Tibial nerve (tissue), 4 donors: ENCODE results near the gene CCDC149. TPM values are rescaled to one million over a fixed set of nuclear protein-coding genes. Genes with fewer than 3 reads are reported as not detected.

Source experiments
- DNase-seq, 2 donors: peaks; one replicate each; pipeline ENCODE4 v3.0.0-alpha.2; 2019; ENCODE audit warnings: low spot score in 2 of 2
- H3K27ac ChIP-seq, 4 donors: fragments of 200-600 bp; sonication (generic) in 3 of 4; one replicate each; pipeline ENCODE4 v1.5.1; 2017 to 2019; ENCODE audit warnings: mild to moderate bottlenecking in 1 of 4
- H3K27me3 ChIP-seq, 2 donors: fragments of 200-600 bp; sonication (generic) in 1 of 2; one replicate each; pipeline versions ENCODE4 v1.5.1 to v1.6.0; 2017 to 2019
- H3K36me3 ChIP-seq, 3 donors: fragments of 200-600 bp; sonication (generic); one replicate each; pipeline ENCODE4 v1.5.1; 2018 to 2019
- H3K4me1 ChIP-seq, 4 donors: fragments of 200-600 bp; sonication (generic) in 3 of 4; one replicate each; pipeline ENCODE4 v1.5.1; 2017 to 2019
- H3K4me3 ChIP-seq, 4 donors: fragments of 200-600 bp; sonication (generic) in 3 of 4; one replicate each; pipeline ENCODE4 v1.5.1; 2017 to 2019; ENCODE audit warnings: mild to moderate bottlenecking in 1 of 4, moderate library complexity in 1 of 4
- H3K9me3 ChIP-seq, 4 donors: fragments of 200-600 bp; sonication (generic) in 3 of 4; one replicate each; pipeline ENCODE4 v1.5.1; 2017 to 2019
- EP300 ChIP-seq, 2 donors: sonication (generic); formaldehyde crosslinking; IDR thresholded peaks; one replicate each; pipeline ENCODE4 v1.6.1; 2017; ENCODE audit warnings: antibody characterized with exemption in 2 of 2, mild to moderate bottlenecking in 1 of 2
- POLR2A ChIP-seq, 2 donors: fragments of 450-650 bp; IDR thresholded peaks; one replicate each; pipeline ENCODE4 v1.6.1; 2017; ENCODE audit warnings: antibody characterized with exemption in 2 of 2, mild to moderate bottlenecking in 2 of 2, moderate library complexity in 2 of 2
- WGBS, 2 donors: methylation state at CpG; one replicate each; pipeline ENCODE4 v1.1.5; 2018; 5-methylcytosine and 5-hydroxymethylcytosine counted together
- total RNA-seq, 4 donors: library from RNA; depleted of rRNA; stranded (reverse); fragments of >200 nt; gene quantifications; one replicate each; pipeline ENCODE4 v1.1.0, GENCODE V29; 2016
- TF ChIP-seq, protein P1 (sequence below), 5 experiments: fragments of 200-600 bp in 3 of 5; fragments of 450-650 bp in 2 of 5; sonication (generic) in 3 of 5; IDR thresholded peaks; one replicate each; pipeline ENCODE4 v1.5.1; 2016 to 2019; ENCODE audit warnings: antibody characterized with exemption in 5 of 5, mild to moderate bottlenecking in 3 of 5, moderate library complexity in 2 of 5

The CCDC149 gene
- total RNA-seq, 4 donors from 2014 or later, result 12.2 to 31.2 (median 15.3) TPM

DNA sequence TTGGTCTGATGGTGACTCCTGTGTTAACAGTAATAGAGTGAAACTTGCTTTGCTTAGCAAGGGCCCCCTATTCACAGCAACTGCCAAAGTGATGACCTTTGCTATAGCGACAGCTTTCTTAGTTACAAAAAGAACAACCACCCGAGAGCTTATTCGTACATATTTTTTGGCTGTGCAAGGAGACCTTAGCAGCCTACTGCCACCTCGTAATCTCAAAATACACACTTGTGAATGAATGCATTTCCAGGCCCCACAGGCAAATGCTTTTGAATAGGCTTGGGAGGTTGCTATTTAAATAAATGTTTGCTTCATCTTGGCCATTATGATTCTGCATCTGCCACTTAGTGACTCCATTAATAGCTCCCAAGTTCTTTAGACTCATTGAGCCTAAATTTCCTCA, 47.4 kb downstream of the CCDC149 start:
- no peak for DNase-seq
- no peak overlapping the region for H3K27ac ChIP-seq
- WGBS, 2 donors, result 71 to 74% methylated on average over 4 of the region's 4 CpGs
- no peaks in the 10 kb centered on the region for H3K27me3 ChIP-seq
- peaks cover 0 to 73% (median 4%) of the 10 kb centered on the region in 3 donors for H3K36me3 ChIP-seq
- H3K9me3 ChIP-seq, result peaks cover 0 to 26% (median 5%) of the 10 kb centered on the region in 4 donors
- TF ChIP-seq EP300 (IDR thresholded peaks at IDR 0.05), result no peak
- no peak for TF ChIP-seq POLR2A (IDR thresholded peaks at IDR 0.05)
- TF ChIP-seq, protein P1, sequence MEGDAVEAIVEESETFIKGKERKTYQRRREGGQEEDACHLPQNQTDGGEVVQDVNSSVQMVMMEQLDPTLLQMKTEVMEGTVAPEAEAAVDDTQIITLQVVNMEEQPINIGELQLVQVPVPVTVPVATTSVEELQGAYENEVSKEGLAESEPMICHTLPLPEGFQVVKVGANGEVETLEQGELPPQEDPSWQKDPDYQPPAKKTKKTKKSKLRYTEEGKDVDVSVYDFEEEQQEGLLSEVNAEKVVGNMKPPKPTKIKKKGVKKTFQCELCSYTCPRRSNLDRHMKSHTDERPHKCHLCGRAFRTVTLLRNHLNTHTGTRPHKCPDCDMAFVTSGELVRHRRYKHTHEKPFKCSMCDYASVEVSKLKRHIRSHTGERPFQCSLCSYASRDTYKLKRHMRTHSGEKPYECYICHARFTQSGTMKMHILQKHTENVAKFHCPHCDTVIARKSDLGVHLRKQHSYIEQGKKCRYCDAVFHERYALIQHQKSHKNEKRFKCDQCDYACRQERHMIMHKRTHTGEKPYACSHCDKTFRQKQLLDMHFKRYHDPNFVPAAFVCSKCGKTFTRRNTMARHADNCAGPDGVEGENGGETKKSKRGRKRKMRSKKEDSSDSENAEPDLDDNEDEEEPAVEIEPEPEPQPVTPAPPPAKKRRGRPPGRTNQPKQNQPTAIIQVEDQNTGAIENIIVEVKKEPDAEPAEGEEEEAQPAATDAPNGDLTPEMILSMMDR (IDR thresholded peaks at IDR 0.05), result no peak
- H3K4me1 ChIP-seq, result no peaks in the 10 kb centered on the region
- no peak overlapping the region for H3K4me3 ChIP-seq

DNA sequence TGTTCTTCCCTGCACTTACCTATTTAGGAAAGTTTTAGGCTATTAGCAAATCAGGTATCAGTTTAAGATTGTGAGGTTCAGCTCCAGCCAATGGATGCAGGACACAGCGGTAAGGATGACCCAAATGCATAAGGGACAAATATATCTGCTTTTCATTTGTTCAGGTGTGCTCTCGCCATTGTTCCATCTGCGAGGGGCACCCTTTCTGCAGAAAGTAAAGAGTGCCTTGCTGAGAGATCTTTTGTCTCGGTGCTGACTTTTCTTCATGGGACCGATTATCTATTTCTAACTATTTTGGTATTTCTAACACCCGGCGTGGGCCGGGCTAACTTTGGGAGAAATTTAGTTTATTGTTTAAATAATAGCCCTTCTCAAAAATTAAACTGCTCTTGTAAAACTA, 49.0 kb downstream of the CCDC149 start:
- 97 to 99% methylated on average over 8 of the region's 8 CpGs for WGBS, 2 donors
- no peaks in the 10 kb centered on the region for H3K27me3 ChIP-seq
- no peak for TF ChIP-seq EP300 (IDR thresholded peaks at IDR 0.05)
- no peak for TF ChIP-seq POLR2A (IDR thresholded peaks at IDR 0.05)
- TF ChIP-seq, protein P1 (IDR thresholded peaks at IDR 0.05), result no peak
- H3K27ac ChIP-seq, result no peak overlapping the region
- no peak overlapping the region for H3K4me3 ChIP-seq
- H3K4me1 ChIP-seq, result peaks cover 0 to 4% (median 0%) of the 10 kb centered on the region in 4 donors
- no peak for DNase-seq
- peaks cover 0 to 60% (median under 1%) of the 10 kb centered on the region in 3 donors for H3K36me3 ChIP-seq
- H3K9me3 ChIP-seq, result peaks cover 0 to 26% (median 5%) of the 10 kb centered on the region in 4 donors

DNA sequence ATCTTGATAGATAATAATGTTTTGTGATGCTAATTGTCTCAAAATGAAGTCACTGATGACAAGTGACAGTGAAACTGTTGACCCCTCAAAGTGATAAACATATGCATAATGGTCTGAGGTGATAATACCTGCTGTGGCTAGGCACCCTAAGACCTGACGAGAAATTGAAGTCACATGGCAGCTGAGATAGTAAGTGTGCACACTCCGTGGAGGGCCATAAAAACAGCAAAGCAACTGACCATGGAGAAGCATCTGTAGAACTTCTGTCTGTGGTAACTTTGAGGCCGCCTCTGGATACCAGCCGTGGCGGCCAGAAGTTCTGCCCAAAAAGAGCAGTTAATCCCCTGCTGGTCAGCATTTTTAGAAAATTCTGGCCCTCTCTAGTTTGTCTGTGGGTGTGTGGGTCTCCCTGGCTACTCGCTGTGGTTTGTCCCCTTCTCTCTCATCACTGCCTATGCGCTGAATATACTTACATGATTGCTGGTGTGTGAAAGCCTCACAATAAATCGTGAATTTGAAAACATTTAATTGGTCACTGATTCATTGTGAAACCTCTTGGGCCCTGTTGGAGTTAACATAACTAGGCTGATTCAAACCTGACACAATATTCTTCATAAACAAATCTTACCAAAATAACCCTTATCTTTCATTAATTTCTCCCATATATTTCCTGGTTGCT, 50.6 kb downstream of the CCDC149 start:
- no peaks in the 10 kb centered on the region for H3K27me3 ChIP-seq
- peaks cover 0 to 26% (median 5%) of the 10 kb centered on the region in 4 donors for H3K9me3 ChIP-seq
- H3K4me1 ChIP-seq, result peaks cover 0 to 20% (median 5%) of the 10 kb centered on the region in 4 donors
- TF ChIP-seq POLR2A (IDR thresholded peaks at IDR 0.05) (no peak), EP300 (IDR thresholded peaks at IDR 0.05) (no peak)
- TF ChIP-seq, protein P1 (IDR thresholded peaks at IDR 0.05), result no peak
- no peak overlapping the region for H3K4me3 ChIP-seq
- peaks cover 0 to 47% (median 0%) of the 10 kb centered on the region in 3 donors for H3K36me3 ChIP-seq
- DNase-seq, result no peak
- H3K27ac ChIP-seq, result no peak overlapping the region
- 91 to 97% methylated on average over 8 of the region's 8 CpGs for WGBS, 2 donors

DNA sequence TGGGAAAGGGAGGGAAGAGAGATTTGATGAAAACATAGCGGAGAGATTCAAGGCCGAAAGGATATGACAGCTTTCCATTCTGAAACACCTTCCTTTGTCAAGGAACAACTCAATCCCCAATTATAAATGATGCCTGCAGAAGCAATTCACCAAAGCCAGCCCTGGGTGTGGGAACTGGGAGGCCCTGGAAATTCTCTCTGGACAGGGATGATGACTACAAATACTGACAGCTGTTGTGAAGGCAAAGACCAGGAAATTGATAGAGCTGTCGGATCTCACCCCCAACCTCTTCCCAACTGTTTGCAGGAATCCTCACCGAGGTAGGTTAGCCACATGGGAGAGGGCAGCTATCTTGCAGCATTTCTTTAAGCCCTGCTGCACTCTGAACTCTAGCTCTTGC, 54.3 kb downstream of the CCDC149 start:
- peaks cover 0 to 6% (median 0%) of the 10 kb centered on the region in 4 donors for H3K9me3 ChIP-seq
- no peak overlapping the region for H3K4me3 ChIP-seq
- no peak for DNase-seq
- H3K36me3 ChIP-seq, result peaks cover 0 to 18% (median 0%) of the 10 kb centered on the region in 3 donors
- TF ChIP-seq POLR2A (IDR thresholded peaks at IDR 0.05) (no peak), EP300 (IDR thresholded peaks at IDR 0.05) (no peak)
- TF ChIP-seq, protein P1 (IDR thresholded peaks at IDR 0.05), result no peak
- peak overlapping the region in 2 of 4 donors; percentile 55 to 83 for H3K27ac ChIP-seq
- peaks cover 0 to 46% (median 5%) of the 10 kb centered on the region in 4 donors for H3K4me1 ChIP-seq
- WGBS, 2 donors, result 59 to 69% methylated on average over 4 of the region's 4 CpGs
- no peaks in the 10 kb centered on the region for H3K27me3 ChIP-seq

DNA sequence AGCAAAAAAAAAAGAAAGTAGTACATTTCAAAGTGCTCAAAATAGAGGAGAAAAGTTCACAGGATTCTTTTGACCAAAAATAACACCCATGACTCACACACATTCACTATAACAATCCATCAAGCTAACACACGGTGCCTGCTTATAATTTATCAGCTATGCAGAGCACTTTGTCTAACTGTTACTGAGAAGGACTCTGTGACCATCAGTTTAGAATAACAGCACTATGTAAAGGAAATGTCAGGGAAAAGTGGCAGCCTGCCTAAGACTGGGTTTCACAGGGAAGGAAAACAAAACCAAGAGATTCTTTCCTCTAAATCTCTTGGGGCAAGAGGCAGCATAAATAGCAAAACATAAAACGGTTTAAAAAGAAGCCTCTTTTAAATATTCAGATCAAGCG, 54.8 kb downstream of the CCDC149 start:
- H3K9me3 ChIP-seq, result peaks cover 0 to 1% (median 0%) of the 10 kb centered on the region in 4 donors
- H3K4me3 ChIP-seq, result no peak overlapping the region
- peaks cover 0 to 13% (median 0%) of the 10 kb centered on the region in 3 donors for H3K36me3 ChIP-seq
- WGBS, 2 donors, result 5 to 7% methylated on average over 3 of the region's 3 CpGs
- H3K27me3 ChIP-seq, result no peaks in the 10 kb centered on the region
- H3K4me1 ChIP-seq, result peaks cover 0 to 49% (median 5%) of the 10 kb centered on the region in 4 donors
- DNase-seq, result no peak
- no peak for TF ChIP-seq EP300 (IDR thresholded peaks at IDR 0.05)
- TF ChIP-seq, protein P1 (IDR thresholded peaks at IDR 0.05), result no peak
- no peak for TF ChIP-seq POLR2A (IDR thresholded peaks at IDR 0.05)
- peak overlapping the region in 3 of 4 donors; percentile 29 to 83 (median 55) for H3K27ac ChIP-seq
